PC-3 (cell line): ENCODE data around the gene FRMPD4. TPM values are rescaled to one million over a fixed set of nuclear protein-coding genes. Genes with fewer than 3 reads are reported as not detected.

ENCODE experiments used
- ATAC-seq: fragments of 200-7000 bp; cut with Tn5 transposase; 2 replicates; pipeline ENCODE4 v1.9.1; 2020; ENCODE audit warnings: mild to moderate bottlenecking, moderate library complexity
- BruUV-seq: library from RNA; stranded (reverse); fragments of 400-500 nt; replicated peaks from 2 replicates; lab custom pipeline; 2021; lab: Mats Ljungman, UMichigan
- CTCF ChIA-PET: fragments of 300-600 bp; sonication (Branson Sonifier 250); formaldehyde crosslinking; loops from one replicate; lab custom pipeline; 2022; ENCODE audit warnings: antibody characterized with exemption; lab: Charles Lee
- POLR2A ChIA-PET: fragments of 300-600 bp; sonication (Branson Sonifier 250); formaldehyde crosslinking; loops from one replicate; lab custom pipeline; 2022; ENCODE audit warnings: antibody characterized with exemption; ENCODE audit not compliant: unreplicated experiment; lab: Charles Lee
- DNase-seq: peaks from one replicate; pipeline ENCODE4 v3.0.0-alpha.2; 2015
- H2AFZ ChIP-seq: fragments of 300-600 bp; sonication (generic); 2 replicates; pipeline ENCODE4 v1.6.0; 2016; ENCODE audit warnings: antibody characterized with exemption, low read length
- H3F3A ChIP-seq: fragments of 300-600 bp; sonication (generic); one replicate; pipeline ENCODE4 v1.6.0; 2017; ENCODE audit warnings: antibody characterized with exemption, low read length, control low read depth, mild to moderate bottlenecking; ENCODE audit not compliant: unreplicated experiment
- H3K27ac ChIP-seq: fragments of 300-600 bp; sonication (generic); 2 replicates; pipeline ENCODE4 v1.5.1; 2016; ENCODE audit warnings: mild to moderate bottlenecking, low read length
- H3K27me3 ChIP-seq: fragments of 300-600 bp; sonication (generic); 2 replicates; pipeline ENCODE4 v1.6.1; 2016; ENCODE audit warnings: low read length, mixed read lengths
- H3K36me3 ChIP-seq: fragments of 300-600 bp; sonication (generic); 2 replicates; pipeline ENCODE4 v1.6.1; 2016; ENCODE audit warnings: low read depth, mixed run types, low read length, mixed read lengths
- H3K4me1 ChIP-seq: fragments of 300-600 bp; sonication (generic); 2 replicates; pipeline ENCODE4 v1.5.1; 2016; ENCODE audit warnings: low read length; ENCODE audit not compliant: insufficient read depth
- H3K4me2 ChIP-seq: fragments of 300-600 bp; sonication (generic); 2 replicates; pipeline ENCODE4 v1.6.0; 2016; ENCODE audit warnings: low read length
- H3K4me3 ChIP-seq: fragments of 300-600 bp; sonication (generic); 2 replicates; pipeline ENCODE4 v1.5.1; 2016; ENCODE audit warnings: mild to moderate bottlenecking, low read length, mixed read lengths
- H3K79me2 ChIP-seq: fragments of 300-600 bp; sonication (generic); 2 replicates; pipeline ENCODE4 v1.6.1; 2017; ENCODE audit warnings: low read length, mixed read lengths
- H3K9ac ChIP-seq: fragments of 300-600 bp; sonication (generic); 2 replicates; pipeline ENCODE4 v1.6.0; 2016; ENCODE audit warnings: mild to moderate bottlenecking, low read length
- H3K9me2 ChIP-seq: fragments of 300-600 bp; sonication (generic); replicated peaks from 2 replicates; pipeline ENCODE4 v1.6.1; 2016; ENCODE audit warnings: mixed run types, low read length, mixed read lengths
- H3K9me3 ChIP-seq: fragments of 300-600 bp; sonication (generic); 2 replicates; pipeline ENCODE4 v1.6.1; 2016; ENCODE audit warnings: low read length, mixed read lengths
- H4K20me1 ChIP-seq: fragments of 300-600 bp; sonication (generic); 2 replicates; pipeline ENCODE4 v1.6.1; 2016; ENCODE audit warnings: low read length, mixed read lengths
- EZH2 ChIP-seq: fragments of 300-600 bp; sonication (generic); IDR thresholded peaks from one replicate; pipeline ENCODE4 v1.6.1; 2017; ENCODE audit warnings: antibody characterized with exemption, mild to moderate bottlenecking, low read length; ENCODE audit not compliant: unreplicated experiment
- EZH2phosphoT487 ChIP-seq: fragments of 300-600 bp; sonication (generic); IDR thresholded peaks from 2 replicates; pipeline ENCODE4 v1.6.1; 2018; ENCODE audit warnings: mild to moderate bottlenecking, antibody characterized with exemption, low read length, borderline replicate concordance
- intact Hi-C: fragments of 100-400 bp; cut with micrococcal nuclease; formaldehyde crosslinking; loops from 2 replicates; pipeline ENCODE4 v1.9.0; 2023
- total RNA-seq: library from RNA; depleted of rRNA; stranded (reverse); fragments of >200 nt; gene quantifications from 2 replicates; pipeline ENCODE4 v1.2.3, GENCODE V29; 2014
- TF ChIP-seq, protein P1 (sequence below): fragments of 300-600 bp; sonication (generic); conservative IDR thresholded peaks from 2 replicates; pipeline ENCODE4 v1.5.1; 2017; ENCODE audit warnings: antibody characterized with exemption, low read depth, mild to moderate bottlenecking, low read length

FRMPD4 gene
- total RNA-seq, 1 experiment from 2014 or later: 0.15 TPM

DNA sequence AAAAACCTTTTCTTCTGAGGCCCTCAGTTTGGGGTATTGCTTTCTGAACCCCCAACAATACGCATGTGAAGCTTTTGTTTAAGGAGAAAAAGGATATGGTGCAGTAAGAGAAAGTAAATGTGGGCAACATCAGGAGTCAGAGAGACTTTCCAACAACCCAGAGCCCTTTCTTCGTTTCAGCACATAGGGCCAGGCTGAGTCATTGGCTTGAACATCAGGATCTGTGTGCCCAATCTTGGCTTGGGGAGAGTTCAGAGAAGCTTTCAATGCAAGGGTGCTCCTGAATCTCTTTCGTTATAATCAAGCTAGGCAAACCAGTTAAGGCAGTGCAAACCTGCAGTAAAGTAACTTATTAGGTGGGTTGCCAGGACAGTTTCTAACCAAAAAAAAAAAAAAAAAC is 191.2 kb downstream of the FRMPD4 start:
- Histone ChIP-seq H3K27me3 (no peaks in the 10 kb centered on the region), H3K9me3 (no peaks in the 10 kb centered on the region), H3K4me1 (peaks cover 7% of the 10 kb centered on the region; the same call in 1 of the 2 replicates), H4K20me1 (no peaks in the 10 kb centered on the region), H3K9me2 (no peaks in the 10 kb centered on the region), H3K4me2 (no peak overlapping the region), H3K36me3 (no peaks in the 10 kb centered on the region), H3F3A (no peaks in the 10 kb centered on the region), H3K4me3 (no peak overlapping the region), H3K27ac (no peak overlapping the region), H3K79me2 (no peaks in the 10 kb centered on the region), H3K9ac (no peak overlapping the region), H2AFZ (no peak overlapping the region)
- POLR2A ChIA-PET: no interaction called here
- TF ChIP-seq EZH2 (no peak), EZH2phosphoT487 (no peak)
- TF ChIP-seq, protein P1, sequence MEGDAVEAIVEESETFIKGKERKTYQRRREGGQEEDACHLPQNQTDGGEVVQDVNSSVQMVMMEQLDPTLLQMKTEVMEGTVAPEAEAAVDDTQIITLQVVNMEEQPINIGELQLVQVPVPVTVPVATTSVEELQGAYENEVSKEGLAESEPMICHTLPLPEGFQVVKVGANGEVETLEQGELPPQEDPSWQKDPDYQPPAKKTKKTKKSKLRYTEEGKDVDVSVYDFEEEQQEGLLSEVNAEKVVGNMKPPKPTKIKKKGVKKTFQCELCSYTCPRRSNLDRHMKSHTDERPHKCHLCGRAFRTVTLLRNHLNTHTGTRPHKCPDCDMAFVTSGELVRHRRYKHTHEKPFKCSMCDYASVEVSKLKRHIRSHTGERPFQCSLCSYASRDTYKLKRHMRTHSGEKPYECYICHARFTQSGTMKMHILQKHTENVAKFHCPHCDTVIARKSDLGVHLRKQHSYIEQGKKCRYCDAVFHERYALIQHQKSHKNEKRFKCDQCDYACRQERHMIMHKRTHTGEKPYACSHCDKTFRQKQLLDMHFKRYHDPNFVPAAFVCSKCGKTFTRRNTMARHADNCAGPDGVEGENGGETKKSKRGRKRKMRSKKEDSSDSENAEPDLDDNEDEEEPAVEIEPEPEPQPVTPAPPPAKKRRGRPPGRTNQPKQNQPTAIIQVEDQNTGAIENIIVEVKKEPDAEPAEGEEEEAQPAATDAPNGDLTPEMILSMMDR: no peak
- ATAC-seq: peak; percentile 49
- intact Hi-C loops: no loop called here
- CTCF ChIA-PET: no interaction called here
- peak; percentile 24 for DNase-seq
- BruUV-seq: no TSS peak

DNA sequence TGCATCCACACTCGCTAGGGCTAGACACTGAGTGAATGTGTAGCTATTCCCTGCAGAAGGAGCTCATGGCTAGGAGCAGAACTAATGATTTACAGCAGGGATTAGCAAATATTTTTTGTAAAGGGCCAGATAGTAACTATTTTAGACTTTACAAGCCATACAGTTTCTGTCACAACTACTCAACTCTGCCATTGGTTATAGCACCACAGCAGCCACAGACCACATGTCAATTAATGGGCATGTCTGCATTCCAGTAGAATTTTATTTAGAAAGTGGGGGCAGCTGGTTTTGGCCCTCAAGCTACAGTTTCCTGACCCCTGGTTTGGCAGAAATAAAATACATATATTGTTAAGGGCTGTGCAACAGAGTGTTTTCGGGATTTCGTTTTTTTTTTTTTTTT is 192.6 kb downstream of the FRMPD4 start:
- H3K9me3 ChIP-seq: no peaks in the 10 kb centered on the region
- no peak overlapping the region for H3K4me2 ChIP-seq
- H3K4me1 ChIP-seq: peaks cover 7% of the 10 kb centered on the region; the same call in 1 of the 2 replicates
- no peak for DNase-seq
- H3K9ac ChIP-seq: no peak overlapping the region
- no peaks in the 10 kb centered on the region for H3K9me2 ChIP-seq
- no TSS peak for BruUV-seq
- no peaks in the 10 kb centered on the region for H4K20me1 ChIP-seq
- ATAC-seq: no peak
- H3K4me3 ChIP-seq: no peak overlapping the region
- TF ChIP-seq EZH2: no peak
- intact Hi-C loops: no loop called here
- H3K27me3 ChIP-seq: no peaks in the 10 kb centered on the region
- H3F3A ChIP-seq: no peaks in the 10 kb centered on the region
- ChIA-PET POLR2A (no interaction called here), CTCF (interaction anchor here (0.5 kb wide), 1 partner anchor 389 kb away, joined by 4 read pairs; no protein-coding TSS in a partner anchor)
- no peak overlapping the region for H3K27ac ChIP-seq
- H3K79me2 ChIP-seq: no peaks in the 10 kb centered on the region
- no peak overlapping the region for H2AFZ ChIP-seq
- no peaks in the 10 kb centered on the region for H3K36me3 ChIP-seq

DNA sequence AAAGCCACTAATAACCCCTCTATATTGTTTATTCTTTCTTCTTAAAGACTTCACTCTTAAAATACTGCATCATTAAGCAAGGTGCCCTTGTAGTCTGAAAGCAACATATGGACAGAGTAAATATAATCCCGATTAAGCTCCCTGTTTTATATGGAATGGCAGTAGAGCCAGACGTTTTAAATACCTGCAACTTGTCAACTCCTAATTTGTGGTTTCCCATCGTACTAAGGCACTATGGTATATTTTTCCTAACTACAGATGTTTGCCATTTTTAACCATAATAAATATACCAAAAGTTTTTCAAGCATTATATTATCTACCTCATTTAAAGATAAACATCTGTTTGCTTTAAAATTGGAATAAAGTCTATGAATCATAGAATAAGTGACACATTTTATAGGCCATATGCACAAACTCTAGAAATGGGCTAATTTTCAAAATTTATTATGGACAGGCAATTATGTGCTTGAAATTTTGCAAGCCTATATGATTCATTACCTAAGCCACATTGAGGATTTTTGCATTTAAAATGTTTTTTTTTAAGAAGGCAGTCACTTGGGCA is 194.6 kb downstream of the FRMPD4 start:
- no TSS peak for BruUV-seq
- TF ChIP-seq EZH2 (no peak), EZH2phosphoT487 (no peak)
- TF ChIP-seq, protein P1: no peak
- POLR2A ChIA-PET: no interaction called here

More for the DNA sequence above, 194.6 kb downstream of the FRMPD4 start:
- no peak overlapping the region for H3K4me3 ChIP-seq
- peaks cover 7% of the 10 kb centered on the region; the same call in 1 of the 2 replicates for H3K4me1 ChIP-seq
- no peaks in the 10 kb centered on the region for H3F3A ChIP-seq
- H3K36me3 ChIP-seq: no peaks in the 10 kb centered on the region
- no peak overlapping the region for H3K9ac ChIP-seq
- H2AFZ ChIP-seq: no peak overlapping the region
- H3K4me2 ChIP-seq: no peak overlapping the region
- ATAC-seq (peak; percentile 37; the same call in 1 of the 2 replicates), DNase-seq (no peak)
- intact Hi-C loops: no loop called here
- no peaks in the 10 kb centered on the region for H3K9me3 ChIP-seq
- CTCF ChIA-PET: no interaction called here
- H3K79me2 ChIP-seq: no peaks in the 10 kb centered on the region
- H3K27ac ChIP-seq: no peak overlapping the region
- H3K9me2 ChIP-seq: no peaks in the 10 kb centered on the region
- H4K20me1 ChIP-seq: no peaks in the 10 kb centered on the region
- H3K27me3 ChIP-seq: no peaks in the 10 kb centered on the region
